Rectal smooth muscle tissue (tissue), 1 donor: ENCODE results near the gene AKT1S1.

ENCODE experiments used
- H3K27ac ChIP-seq: one replicate; pipeline ENCODE4 v1.7.0; 2013; ENCODE audit warnings: low read depth, low read length, inconsistent platforms
- H3K27me3 ChIP-seq: one replicate; pipeline ENCODE4 v1.7.0; 2013; ENCODE audit warnings: low read length; ENCODE audit not compliant: control insufficient read depth, insufficient read depth
- H3K36me3 ChIP-seq: one replicate; pipeline ENCODE4 v1.7.0; 2013; ENCODE audit warnings: low read length; ENCODE audit not compliant: control insufficient read depth, insufficient read depth
- H3K4me1 ChIP-seq: one replicate; pipeline ENCODE4 v1.7.0; 2013; ENCODE audit warnings: low read length; ENCODE audit not compliant: control insufficient read depth, insufficient read depth
- H3K4me3 ChIP-seq: one replicate; pipeline ENCODE4 v1.7.0; 2013; ENCODE audit warnings: low read length
- H3K9ac ChIP-seq: one replicate; pipeline ENCODE4 v1.7.0; 2013; ENCODE audit warnings: low read length

AKT1S1 gene

DNA sequence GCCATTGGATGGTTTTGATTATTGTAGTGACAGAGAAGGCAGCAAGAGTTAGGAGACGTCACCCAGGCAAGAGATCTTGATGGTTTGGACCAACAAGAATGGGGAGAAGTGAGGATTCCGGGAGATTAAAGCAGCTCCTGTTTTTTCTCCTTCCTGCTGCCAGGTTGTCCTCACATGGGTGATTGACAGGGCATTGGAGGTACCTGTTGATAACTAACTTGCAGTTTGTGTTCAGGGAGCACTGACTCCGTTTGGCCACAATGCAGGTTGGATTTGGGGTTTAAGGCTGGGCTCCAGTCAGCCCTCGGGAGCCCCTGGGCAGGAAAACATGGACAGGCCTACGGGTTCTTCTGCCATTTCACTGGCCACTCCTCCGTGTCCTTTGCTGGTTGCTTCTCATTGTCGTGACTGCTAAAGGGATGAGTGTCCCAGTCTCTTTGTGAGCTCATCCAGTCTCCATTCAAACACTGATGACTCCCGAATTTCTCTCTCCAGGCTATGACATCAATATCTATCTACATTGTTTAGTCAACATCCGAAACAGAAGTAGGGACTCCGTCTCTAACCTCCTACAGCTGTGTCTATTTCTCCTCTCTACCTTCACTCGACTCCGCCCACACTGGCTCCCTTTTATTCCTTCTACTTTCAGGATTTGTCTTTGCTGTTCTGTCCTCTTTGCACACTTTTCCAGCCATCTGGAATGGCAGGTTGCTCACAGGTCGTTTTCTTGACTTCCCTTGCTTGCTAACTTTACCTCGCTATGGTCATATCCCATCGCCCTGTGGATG is 27.5 kb downstream of the AKT1S1 start:
- H3K9ac ChIP-seq, result peak overlapping the region; percentile 32
- no peaks in the 10 kb centered on the region for H3K36me3 ChIP-seq
- no peaks in the 10 kb centered on the region for H3K27me3 ChIP-seq
- H3K27ac ChIP-seq, result peak overlapping the region; percentile 100
- peaks cover 19% of the 10 kb centered on the region for H3K4me1 ChIP-seq
- peak overlapping the region; percentile 96 for H3K4me3 ChIP-seq

DNA sequence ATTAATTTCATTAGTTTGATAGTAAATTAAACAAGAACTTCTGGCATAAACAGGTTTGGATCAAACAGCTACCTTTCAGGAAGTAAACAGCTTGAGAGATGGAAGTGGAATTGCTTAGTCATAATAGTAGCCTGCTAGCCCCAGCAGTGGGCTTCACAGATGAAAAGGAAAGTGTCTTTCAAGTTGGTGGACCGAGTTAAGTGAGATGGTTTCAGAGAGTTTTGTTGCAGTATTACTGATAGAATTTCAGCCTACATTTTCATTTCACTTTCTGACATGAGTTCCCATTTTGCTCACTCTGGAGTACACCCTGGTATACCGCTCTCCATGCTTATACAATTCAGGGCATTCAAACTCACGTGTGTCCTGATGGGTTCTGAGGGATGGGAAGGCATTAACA is 28.2 kb downstream of the AKT1S1 start:
- Histone ChIP-seq H3K27me3 (no peaks in the 10 kb centered on the region), H3K4me3 (no peak overlapping the region), H3K4me1 (peaks cover 19% of the 10 kb centered on the region), H3K36me3 (no peaks in the 10 kb centered on the region), H3K9ac (no peak overlapping the region), H3K27ac (no peak overlapping the region)

DNA sequence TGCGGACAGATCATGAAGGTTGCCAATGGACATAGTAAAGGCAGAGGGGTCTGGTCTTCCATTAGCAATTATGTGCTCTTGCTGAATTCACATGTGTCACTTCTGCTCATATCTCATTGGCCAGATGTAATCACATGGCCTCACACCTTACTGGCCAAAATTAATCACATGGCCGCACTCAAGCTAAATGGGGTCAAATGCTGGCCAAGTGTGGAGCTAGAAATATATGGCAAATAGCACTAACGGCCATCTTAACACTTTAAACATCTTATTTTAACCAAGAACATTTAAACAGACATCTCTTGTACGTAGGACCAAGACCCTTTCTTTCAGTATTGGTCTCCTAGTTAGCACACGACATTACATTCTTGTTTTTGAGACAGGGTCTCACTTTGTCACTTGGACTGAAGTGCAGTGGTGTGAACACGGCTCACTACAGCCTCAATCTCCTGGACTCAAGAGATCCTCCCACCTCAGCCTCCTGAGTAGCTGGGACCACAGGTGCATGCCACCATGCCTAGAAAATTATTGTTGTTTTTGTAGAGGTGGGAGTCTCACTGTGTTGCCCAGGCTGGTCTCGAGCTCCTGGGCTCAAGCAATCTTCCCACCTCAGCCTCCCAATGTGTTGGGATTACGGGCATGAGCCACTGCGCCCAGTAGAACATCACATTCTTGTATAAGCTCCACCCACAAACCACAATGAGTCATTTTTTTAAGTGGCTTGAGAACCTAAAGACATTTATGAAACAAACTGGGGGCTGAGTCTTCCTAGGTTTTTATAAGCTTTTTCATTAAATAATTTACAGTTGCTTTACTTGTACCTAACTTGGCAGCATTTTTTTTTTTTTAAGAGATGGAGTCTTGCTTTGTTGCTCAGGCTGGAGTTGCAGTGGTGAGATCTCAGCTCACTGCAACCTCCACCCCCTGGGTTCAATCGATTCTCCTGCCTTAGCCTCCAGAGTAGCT is 29.1 kb downstream of the AKT1S1 start:
- no peaks in the 10 kb centered on the region for H3K36me3 ChIP-seq
- no peak overlapping the region for H3K9ac ChIP-seq
- H3K27ac ChIP-seq, result no peak overlapping the region
- H3K4me3 ChIP-seq, result no peak overlapping the region
- peaks cover 17% of the 10 kb centered on the region for H3K4me1 ChIP-seq
- H3K27me3 ChIP-seq, result no peaks in the 10 kb centered on the region

DNA sequence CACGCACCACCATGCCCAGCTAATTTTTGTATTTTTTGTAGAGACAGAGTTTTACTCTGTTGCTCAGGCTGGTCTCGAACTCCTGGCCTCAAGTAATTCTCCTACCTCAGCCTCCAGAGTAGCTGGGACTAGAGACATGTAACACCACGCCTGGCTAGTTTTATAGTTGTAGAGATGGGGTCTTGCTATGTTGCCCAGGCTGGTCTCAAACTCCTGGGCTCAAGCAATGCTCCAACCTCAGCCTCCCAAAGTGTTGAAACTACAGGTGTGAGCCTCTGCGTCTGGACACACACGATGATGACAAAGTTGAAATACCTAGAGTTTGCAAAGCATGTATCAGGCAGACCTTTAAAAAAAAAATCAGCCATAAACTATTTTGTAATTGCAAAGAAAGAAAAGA is 30.7 kb downstream of the AKT1S1 start:
- Histone ChIP-seq H3K36me3 (no peaks in the 10 kb centered on the region), H3K4me1 (peaks cover 6% of the 10 kb centered on the region), H3K4me3 (no peak overlapping the region), H3K27ac (no peak overlapping the region), H3K9ac (no peak overlapping the region), H3K27me3 (no peaks in the 10 kb centered on the region)

DNA sequence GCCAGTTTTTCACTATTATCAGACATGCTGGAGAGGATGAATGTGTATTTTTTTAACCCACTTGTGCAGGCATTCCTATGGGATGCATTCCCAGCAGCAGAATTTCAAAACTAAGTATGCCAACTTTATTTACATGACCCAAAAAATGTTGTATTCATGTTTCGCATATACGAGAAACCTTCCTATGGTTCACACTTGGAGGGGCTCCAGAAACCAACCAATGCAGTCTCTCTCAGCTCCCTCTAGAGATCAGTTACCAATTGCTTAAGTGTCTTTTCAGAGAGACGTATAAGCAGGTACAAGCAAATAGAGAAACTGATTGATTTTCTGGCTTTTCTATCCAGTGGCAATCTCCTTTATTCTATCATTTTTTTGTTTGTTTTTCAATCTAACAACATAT is 31.7 kb downstream of the AKT1S1 start:
- H3K4me3 ChIP-seq, result no peak overlapping the region
- peaks cover 6% of the 10 kb centered on the region for H3K4me1 ChIP-seq
- peaks cover 2% of the 10 kb centered on the region for H3K36me3 ChIP-seq
- H3K9ac ChIP-seq, result no peak overlapping the region
- no peak overlapping the region for H3K27ac ChIP-seq
- H3K27me3 ChIP-seq, result no peaks in the 10 kb centered on the region

DNA sequence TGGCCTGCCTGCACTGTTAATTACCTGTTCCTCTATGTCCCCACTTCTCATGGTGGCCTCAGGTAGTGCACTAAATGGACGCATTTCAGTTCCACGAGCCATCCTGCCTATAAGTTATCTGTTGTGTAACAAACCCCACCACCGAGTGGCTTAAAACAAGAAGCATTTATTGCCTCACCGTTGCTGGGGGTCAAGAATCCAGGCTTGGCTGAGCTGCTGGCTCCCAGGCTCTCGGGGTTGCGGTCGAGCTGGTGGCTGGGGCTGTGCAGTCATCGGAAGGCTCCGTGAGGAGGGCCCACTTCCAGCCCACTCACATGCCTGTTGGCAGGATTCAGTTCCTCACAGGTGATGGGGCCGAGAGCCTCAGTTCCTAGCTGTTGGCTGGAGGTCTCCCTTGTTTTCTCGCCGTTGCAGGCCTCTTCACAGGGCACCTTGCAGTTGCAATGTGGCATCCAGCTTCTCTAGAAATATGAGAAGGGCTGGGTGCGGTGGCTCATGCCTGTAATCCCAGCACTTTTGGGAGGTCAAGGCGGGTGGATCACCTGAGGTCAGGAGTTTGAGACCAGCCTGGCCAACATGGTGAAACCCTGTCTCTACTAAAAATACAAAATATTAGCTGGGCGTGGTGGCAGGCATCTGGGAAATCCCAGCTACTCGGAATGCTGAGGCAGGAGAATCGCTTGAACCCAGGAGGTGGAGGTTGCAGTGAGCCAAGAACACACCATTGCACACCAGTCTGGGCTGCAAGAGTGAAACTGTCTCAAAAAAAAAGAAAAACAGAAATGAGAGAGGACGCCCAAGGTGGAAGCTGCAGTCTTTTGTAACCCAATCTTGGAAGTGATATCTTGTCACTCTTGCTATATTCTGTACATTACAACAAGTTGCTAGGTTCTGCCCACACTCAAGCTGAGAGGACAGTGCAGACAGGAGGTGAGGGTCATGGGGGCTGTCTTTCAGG is 32.7 kb downstream of the AKT1S1 start:
- no peaks in the 10 kb centered on the region for H3K27me3 ChIP-seq
- no peaks in the 10 kb centered on the region for H3K4me1 ChIP-seq
- no peak overlapping the region for H3K9ac ChIP-seq
- peaks cover 7% of the 10 kb centered on the region for H3K36me3 ChIP-seq
- no peak overlapping the region for H3K4me3 ChIP-seq
- no peak overlapping the region for H3K27ac ChIP-seq

DNA sequence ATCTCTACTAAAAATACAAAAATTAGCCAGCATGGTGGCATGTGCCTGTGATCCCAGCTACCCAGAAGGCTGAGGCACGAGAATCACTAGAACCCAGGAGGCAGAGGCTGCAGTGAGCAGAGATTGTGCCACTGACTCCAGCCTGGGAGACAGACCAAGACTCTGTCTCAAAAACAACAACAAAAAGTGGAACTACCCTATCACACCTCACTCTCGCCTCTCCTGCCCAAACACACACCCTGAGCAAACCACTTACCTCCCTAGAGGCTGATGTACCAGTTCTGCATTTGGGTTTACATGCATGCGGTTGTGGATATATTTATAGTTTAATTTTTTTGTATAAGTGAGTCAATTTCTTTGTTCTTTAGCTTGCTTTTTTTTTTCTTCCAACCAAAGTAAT is 33.9 kb downstream of the AKT1S1 start:
- no peak overlapping the region for H3K4me3 ChIP-seq
- H3K36me3 ChIP-seq, result peaks cover 12% of the 10 kb centered on the region
- no peak overlapping the region for H3K27ac ChIP-seq
- no peak overlapping the region for H3K9ac ChIP-seq
- no peaks in the 10 kb centered on the region for H3K4me1 ChIP-seq
- no peaks in the 10 kb centered on the region for H3K27me3 ChIP-seq

DNA sequence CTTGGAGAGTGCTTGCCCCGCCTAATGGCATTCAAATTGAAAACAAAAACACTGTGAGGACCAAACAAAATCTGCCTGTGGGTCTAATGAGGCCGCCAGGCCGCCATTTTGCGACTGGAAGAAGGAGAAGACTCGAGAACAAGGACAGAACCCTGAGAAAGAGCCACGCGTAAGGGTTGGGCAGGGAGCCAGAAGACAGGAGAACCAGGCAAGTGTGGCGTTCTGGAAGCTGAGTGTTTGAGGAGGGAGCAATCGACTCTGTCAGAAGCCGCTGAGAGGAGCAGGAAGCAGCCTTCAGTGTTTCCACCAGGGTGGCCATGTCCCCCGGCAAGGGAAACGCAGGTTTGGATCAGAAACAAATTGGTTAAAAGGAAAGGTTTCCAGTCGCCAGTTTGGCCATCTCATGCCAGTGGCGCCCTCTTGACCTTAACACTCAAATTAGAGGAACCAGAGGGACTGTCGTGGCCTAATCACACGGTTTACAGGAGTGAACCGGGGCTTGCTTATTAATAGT is 36.4 kb downstream of the AKT1S1 start:
- Histone ChIP-seq H3K27me3 (no peaks in the 10 kb centered on the region), H3K27ac (no peak overlapping the region), H3K4me3 (no peak overlapping the region), H3K9ac (no peak overlapping the region), H3K36me3 (peaks cover 24% of the 10 kb centered on the region), H3K4me1 (no peaks in the 10 kb centered on the region)

DNA sequence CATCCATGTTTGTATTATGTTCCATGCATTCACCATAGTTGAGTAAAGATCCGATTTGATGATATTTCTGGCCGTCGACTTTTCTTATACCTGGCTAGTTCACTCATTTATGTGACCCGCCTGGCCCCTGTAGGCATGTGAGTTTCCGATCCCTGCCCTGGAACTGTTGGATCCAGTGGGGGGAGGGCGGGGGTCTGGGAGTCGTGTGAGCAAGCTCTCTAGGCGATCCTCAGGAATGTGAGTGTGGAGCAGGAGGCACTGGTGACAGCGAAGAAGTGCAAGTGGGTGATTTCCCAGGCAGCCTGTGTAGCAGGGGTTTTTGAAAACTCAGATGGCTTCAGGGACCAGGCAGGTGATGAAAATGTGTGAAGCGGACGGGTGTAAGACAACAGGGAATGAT is 36.8 kb downstream of the AKT1S1 start:
- Histone ChIP-seq H3K9ac (no peak overlapping the region), H3K4me1 (no peaks in the 10 kb centered on the region), H3K36me3 (peaks cover 24% of the 10 kb centered on the region), H3K27me3 (no peaks in the 10 kb centered on the region), H3K4me3 (no peak overlapping the region), H3K27ac (no peak overlapping the region)

DNA sequence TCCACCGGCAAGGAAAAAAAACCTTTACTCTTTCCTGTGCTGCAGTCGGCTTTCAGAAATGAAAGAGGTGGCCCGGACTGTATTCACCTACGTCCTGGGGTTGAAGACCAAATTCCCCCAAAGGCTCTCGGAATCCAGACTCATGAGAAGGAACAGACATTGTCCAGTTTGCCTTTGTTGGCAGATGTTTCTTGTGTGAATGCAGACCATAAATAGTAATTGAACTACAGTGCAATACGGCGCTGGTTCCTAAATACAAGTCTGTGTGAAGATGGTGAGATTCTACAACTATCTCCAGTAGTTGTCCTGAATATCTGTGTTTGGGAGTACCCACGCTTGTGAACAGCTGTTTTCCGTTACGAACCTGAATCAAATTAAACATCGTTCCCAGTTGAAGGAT is 37.4 kb downstream of the AKT1S1 start:
- H3K36me3 ChIP-seq, result peaks cover 29% of the 10 kb centered on the region
- peak overlapping the region; percentile 72 for H3K27ac ChIP-seq

DNA sequence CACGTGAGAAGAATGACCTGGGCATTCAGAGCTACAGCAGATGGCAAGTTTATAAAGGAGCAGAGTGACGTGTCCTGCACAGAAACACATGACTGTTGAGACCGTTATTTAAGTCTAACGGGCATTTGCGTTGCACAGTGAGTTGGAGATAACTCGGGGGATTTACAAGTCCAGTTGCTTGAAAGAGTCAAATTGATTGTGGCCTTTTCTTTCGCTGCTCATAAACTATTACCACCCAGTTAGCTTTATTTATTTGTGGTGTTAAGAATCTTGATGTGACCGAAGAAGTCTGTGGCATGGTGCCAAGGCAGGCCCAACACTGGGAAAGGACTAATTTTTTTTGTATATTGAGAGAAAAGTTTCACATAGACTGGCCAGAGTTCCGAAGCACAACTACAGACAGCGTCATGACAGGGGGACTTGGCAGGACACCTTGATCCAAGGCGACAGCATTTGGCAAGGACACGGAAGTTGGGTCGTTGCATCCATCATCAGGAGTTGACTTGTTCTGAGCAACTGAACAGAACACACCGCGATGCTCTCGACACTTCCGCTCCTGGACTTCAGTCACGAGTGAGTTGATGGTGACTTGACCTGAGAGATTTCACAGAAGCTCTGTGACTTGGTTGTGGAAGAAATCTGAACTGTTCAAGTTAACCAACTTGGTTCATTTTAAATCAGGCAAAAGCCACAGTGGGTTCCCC is 38.1 kb downstream of the AKT1S1 start:
- H3K27me3 ChIP-seq, result no peaks in the 10 kb centered on the region
- peak overlapping the region; percentile 72 for H3K27ac ChIP-seq
- no peak overlapping the region for H3K4me3 ChIP-seq
- H3K36me3 ChIP-seq, result peaks cover 36% of the 10 kb centered on the region
- H3K9ac ChIP-seq, result no peak overlapping the region
- H3K4me1 ChIP-seq, result no peaks in the 10 kb centered on the region

More for the DNA sequence above, 37.4 kb downstream of the AKT1S1 start:
- Histone ChIP-seq H3K4me1 (no peaks in the 10 kb centered on the region), H3K27me3 (no peaks in the 10 kb centered on the region), H3K4me3 (no peak overlapping the region), H3K9ac (no peak overlapping the region)
